NCI-H226 (cell line): ENCODE data around the gene FAM117A.
"Not testable (repeated sequence)": the region's sequence is repeated elsewhere in the genome, so short reads cannot be mapped to it uniquely, and the experiment has no call there.

Experiments
- DNase-seq: peaks from one replicate; pipeline ENCODE4 v3.0.0-alpha.2; 2015

The FAM117A gene

GRCh38 chr17:49676276-49676868, 87.6 kb downstream of the FAM117A start:
- no peak for DNase-seq

- no peak for DNase-seq
These were observed 89.4 kb downstream of the FAM117A start for GRCh38 chr17:49674507-49674906.

- DNase-seq: not testable (repeated sequence)
These were observed 90.3 kb downstream of the FAM117A start for GRCh38 chr17:49673679-49674078.

GRCh38 chr17:49670641-49671040, 93.3 kb downstream of the FAM117A start:
- no peak for DNase-seq

GRCh38 chr17:49670002-49670401, 93.9 kb downstream of the FAM117A start:
- DNase-seq: no peak

GRCh38 chr17:49667854-49668253, 96.1 kb downstream of the FAM117A start:
- no peak for DNase-seq

GRCh38 chr17:49664706-49665211, 99.2 kb downstream of the FAM117A start:
- no peak for DNase-seq
